ENCODE results near the gene RAB31.

DNA sequence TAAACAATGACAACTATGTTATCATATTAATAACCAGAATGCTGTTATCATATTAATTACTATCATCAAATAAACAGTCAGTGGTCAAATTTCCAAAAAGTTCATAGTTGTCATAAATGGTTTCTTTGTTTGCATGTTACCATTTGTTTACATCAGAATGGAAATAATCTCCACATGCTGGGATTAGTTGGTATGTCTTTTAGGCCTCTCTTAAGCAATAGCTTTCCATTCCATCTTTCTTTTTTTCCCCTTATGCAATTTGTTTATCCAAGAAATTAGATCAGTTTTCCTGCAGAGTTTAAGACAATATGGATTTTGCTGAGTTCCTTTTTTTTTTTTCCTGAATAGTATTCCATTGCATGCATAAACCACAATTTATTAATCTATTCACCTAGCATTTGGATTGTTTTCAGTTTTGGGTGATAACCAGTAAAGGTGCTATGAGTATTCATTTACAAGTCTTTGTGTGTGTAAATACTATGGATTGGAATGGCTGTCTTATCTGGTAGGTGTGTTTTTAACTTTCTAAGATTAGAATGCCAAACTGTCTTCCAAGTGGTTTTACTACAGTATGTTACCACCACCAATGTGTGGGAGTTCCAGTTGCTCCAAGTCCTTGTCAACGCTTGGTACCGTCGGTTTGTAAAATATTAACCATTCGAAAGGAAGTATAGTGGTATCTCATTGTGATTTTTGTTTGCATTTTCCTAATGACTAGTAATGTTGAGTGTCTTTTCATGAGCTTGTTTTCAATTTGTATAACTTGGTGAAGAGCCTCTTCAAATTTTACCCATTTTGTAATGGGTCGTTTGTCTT, 144.4 kb downstream of the RAB31 start:
- TF ChIP-seq POLR2A (IDR thresholded peaks at IDR 0.05): no peak
- no peak for TF ChIP-seq POLR2AphosphoS5 (IDR thresholded peaks at IDR 0.05)
